Chondrocyte (in vitro differentiated cells): ENCODE results near the gene ZCWPW2. TPM values are rescaled to one million over a fixed set of nuclear protein-coding genes. Genes with fewer than 3 reads are reported as not detected.

Experiments used
- DNase-seq: peaks from one replicate; pipeline ENCODE4 v3.0.0; 2021; ENCODE audit warnings: mixed read lengths, low spot score
- H3K27ac Mint-ChIP-seq: one replicate; pipeline ENCODE4 v1.8.0; 2021; ENCODE audit warnings: mild to moderate bottlenecking, moderate library complexity, mixed read lengths; ENCODE audit not compliant: unreplicated experiment
- H3K27me3 Mint-ChIP-seq: 2 replicates; pipeline ENCODE4 v1.8.0; 2021; ENCODE audit warnings: low read depth, mixed read lengths
- H3K36me3 Mint-ChIP-seq: 2 replicates; pipeline ENCODE4 v1.8.0; 2021; ENCODE audit warnings: low read depth, mixed read lengths
- H3K4me1 Mint-ChIP-seq: 2 replicates; pipeline ENCODE4 v1.8.0; 2021; ENCODE audit warnings: low read depth, mild to moderate bottlenecking, mixed read lengths
- H3K4me3 Mint-ChIP-seq: one replicate; pipeline ENCODE4 v1.8.0; 2021; ENCODE audit warnings: mild to moderate bottlenecking, moderate library complexity, mixed read lengths; ENCODE audit not compliant: unreplicated experiment
- H3K9me3 Mint-ChIP-seq: 2 replicates; pipeline ENCODE4 v1.8.0; 2021; ENCODE audit warnings: low read depth, mixed read lengths
- total RNA-seq: library from RNA; stranded (reverse); gene quantifications from 3 replicates; pipeline ENCODE4 v1.2.1, GENCODE V29; 2021
- TF ChIP-seq, protein P1 (sequence below): fragments of 200-600 bp; sonication (generic); IDR thresholded peaks from 2 replicates; pipeline ENCODE4 v1.5.0; 2021; ENCODE audit warnings: antibody characterized with exemption, mild to moderate bottlenecking, moderate library complexity

The ZCWPW2 gene
- total RNA-seq, 1 donor from 2014 or later: 1.1 TPM

DNA sequence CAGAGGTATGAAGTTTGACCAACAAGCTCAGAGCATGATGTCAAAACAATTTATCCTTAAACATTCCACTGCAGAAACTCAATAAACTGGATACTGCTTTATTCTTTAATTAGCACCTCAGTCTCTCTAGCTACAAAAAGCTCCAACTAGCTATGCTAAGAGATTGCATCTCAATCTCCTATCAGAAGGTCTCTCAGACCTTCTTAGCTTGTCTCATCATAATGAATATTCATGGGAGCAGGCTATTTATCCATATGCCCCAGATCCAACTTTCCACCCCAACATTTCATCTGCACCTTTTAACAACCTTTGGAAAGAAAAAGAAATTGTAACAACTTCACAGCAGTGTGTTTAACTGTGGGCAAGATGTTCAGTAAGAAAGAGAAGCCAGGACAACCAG is 11.3 kb upstream of the ZCWPW2 start:
- H3K27ac Mint-ChIP-seq: no peak overlapping the region
- TF ChIP-seq, protein P1, sequence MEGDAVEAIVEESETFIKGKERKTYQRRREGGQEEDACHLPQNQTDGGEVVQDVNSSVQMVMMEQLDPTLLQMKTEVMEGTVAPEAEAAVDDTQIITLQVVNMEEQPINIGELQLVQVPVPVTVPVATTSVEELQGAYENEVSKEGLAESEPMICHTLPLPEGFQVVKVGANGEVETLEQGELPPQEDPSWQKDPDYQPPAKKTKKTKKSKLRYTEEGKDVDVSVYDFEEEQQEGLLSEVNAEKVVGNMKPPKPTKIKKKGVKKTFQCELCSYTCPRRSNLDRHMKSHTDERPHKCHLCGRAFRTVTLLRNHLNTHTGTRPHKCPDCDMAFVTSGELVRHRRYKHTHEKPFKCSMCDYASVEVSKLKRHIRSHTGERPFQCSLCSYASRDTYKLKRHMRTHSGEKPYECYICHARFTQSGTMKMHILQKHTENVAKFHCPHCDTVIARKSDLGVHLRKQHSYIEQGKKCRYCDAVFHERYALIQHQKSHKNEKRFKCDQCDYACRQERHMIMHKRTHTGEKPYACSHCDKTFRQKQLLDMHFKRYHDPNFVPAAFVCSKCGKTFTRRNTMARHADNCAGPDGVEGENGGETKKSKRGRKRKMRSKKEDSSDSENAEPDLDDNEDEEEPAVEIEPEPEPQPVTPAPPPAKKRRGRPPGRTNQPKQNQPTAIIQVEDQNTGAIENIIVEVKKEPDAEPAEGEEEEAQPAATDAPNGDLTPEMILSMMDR: no peak
- no peaks in the 10 kb centered on the region for H3K9me3 Mint-ChIP-seq
- DNase-seq: no peak
- H3K36me3 Mint-ChIP-seq: peaks cover 2% of the 10 kb centered on the region
- H3K4me3 Mint-ChIP-seq: no peak overlapping the region
- peaks cover 10% of the 10 kb centered on the region for H3K4me1 Mint-ChIP-seq
- no peaks in the 10 kb centered on the region for H3K27me3 Mint-ChIP-seq

DNA sequence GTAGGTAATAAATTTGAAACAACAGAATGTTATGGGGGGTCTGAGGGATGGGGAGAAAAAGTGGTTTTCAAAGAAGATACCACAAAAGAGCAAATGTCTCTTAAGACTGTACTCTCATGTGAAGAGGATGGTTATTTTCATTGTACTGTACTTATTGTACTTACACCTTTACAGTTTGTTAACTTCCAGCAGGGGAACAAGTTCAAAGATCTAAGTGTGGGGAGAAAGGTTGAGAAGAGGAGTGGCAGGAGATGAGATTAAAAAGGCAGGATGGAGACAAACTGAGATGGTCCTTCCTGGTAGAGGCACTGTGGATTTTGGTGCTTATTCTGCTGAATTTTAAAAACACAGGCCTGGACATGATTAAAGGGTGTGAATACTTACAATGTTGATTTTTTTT is 5.4 kb upstream of the ZCWPW2 start:
- Mint-ChIP-seq H3K36me3 (peaks cover 2% of the 10 kb centered on the region), H3K9me3 (no peaks in the 10 kb centered on the region), H3K4me3 (no peak overlapping the region), H3K27ac (peak overlapping the region; percentile 41), H3K4me1 (peaks cover 56% of the 10 kb centered on the region), H3K27me3 (no peaks in the 10 kb centered on the region)
- no peak for DNase-seq
- TF ChIP-seq, protein P1: no peak

DNA sequence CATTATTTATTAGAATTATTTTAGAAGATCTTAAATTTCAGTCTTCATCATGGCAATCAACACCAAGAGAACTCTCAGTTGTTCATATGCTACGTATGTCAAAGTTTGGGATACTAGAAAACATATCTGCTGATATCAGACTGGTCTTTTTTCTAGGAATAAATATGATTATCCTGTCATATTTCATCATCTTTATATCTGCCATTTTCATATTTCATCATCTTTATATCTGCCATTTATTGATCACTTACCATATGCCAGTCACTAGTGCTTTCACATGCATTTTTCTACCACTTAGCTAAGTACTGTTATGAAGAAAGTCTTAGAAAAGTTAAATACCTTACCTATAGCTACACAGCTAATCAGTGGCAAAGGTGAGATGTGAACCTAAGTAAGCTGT is 2.8 kb upstream of the ZCWPW2 start:
- no peak for DNase-seq
- Mint-ChIP-seq H3K9me3 (no peaks in the 10 kb centered on the region), H3K4me3 (no peak overlapping the region), H3K27ac (no peak overlapping the region), H3K4me1 (peaks cover 67% of the 10 kb centered on the region), H3K27me3 (no peaks in the 10 kb centered on the region), H3K36me3 (no peaks in the 10 kb centered on the region)
- TF ChIP-seq, protein P1: no peak

DNA sequence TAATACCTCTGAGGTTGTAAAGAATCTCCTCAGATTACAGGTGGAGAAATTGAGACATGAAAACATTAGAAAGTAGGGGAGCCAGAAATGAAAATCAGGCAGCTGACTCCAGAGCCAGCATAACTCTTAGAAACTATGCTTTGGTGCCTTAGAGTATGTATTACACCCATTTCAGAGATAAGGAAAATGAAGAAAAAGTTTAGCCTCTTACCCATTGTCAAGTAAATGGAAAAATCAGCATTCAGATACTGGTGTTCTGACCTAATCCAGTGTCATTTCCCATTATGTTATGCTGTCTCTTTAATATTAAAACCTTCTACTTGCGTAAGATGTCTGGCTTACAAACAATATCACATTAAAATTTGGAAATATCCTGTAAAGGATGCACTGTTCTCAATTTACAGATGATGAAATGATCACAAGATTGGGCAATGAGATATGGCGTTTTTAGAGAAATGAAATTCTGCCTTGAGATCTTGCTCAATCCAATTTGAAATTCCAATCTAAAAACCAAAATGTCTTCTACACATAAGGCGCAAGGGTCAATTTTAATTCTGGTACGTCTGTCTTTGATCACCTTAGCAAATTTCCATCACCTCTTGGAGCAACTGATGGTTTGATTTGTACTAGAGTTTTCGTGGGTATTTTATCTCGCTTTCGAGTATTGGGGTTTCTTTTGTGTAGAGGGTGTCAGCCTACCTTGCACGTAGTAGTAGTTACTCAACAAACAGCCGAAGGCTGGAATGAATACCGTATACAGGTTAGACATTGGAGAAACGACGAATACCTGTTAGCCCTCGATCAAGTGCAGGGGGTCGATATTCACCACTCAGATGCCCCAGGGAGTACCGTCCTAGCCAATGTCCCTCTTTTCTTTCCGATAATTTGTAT is 902 bp upstream of the ZCWPW2 start:
- Mint-ChIP-seq H3K27me3 (no peaks in the 10 kb centered on the region), H3K9me3 (peaks cover 5% of the 10 kb centered on the region), H3K4me3 (peak overlapping the region; percentile 88), H3K36me3 (peaks cover 2% of the 10 kb centered on the region), H3K4me1 (peaks cover 53% of the 10 kb centered on the region), H3K27ac (peak overlapping the region; percentile 100)
- TF ChIP-seq, protein P1: no peak
- DNase-seq: no peak

DNA sequence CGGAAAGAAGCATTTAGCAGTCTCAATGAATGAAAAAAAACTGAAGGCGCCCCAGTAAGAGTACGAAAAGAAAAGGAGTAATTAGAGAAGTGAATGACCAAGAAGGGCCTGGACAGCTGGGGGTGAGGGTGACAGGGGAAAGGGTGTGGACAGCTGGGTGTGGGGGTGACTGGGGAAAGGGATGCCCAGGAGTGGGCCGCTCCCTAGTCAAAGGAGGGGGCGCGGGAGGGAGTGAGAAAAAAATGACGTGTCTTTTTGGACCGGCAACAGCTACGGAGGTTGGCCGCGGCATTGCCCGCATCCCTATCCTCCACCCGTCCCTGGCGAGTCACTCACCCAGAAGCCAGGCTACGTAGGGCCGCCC is 274 bp upstream of the ZCWPW2 start:
- H3K9me3 Mint-ChIP-seq: peaks cover 5% of the 10 kb centered on the region
- peak overlapping the region; percentile 100 for H3K27ac Mint-ChIP-seq
- DNase-seq: no peak
- peaks cover 2% of the 10 kb centered on the region for H3K36me3 Mint-ChIP-seq
- TF ChIP-seq, protein P1: no peak
- peaks cover 46% of the 10 kb centered on the region for H3K4me1 Mint-ChIP-seq
- peak overlapping the region; percentile 88 for H3K4me3 Mint-ChIP-seq
- no peaks in the 10 kb centered on the region for H3K27me3 Mint-ChIP-seq
